GM23338 (cell line): ENCODE measurements around the gene SMARCD2. TPM values are rescaled to one million over a fixed set of nuclear protein-coding genes. Genes with fewer than 3 reads are reported as not detected.
"Not testable (repeated sequence)": the region's sequence is repeated elsewhere in the genome, so short reads cannot be mapped to it uniquely, and the experiment has no call there.

Experiments used
- ATAC-seq: fragments of 200-7000 bp; cut with Tn5 transposase; 3 replicates; pipeline ENCODE4 v1.9.1; 2020
- DNase-seq: peaks from one replicate; pipeline ENCODE4 v3.0.0-alpha.2; 2015; ENCODE audit warnings: low spot score
- H2AFZ ChIP-seq: fragments of 200-600 bp; sonication (generic); 2 replicates; pipeline ENCODE4 v1.8.0; 2016; ENCODE audit warnings: antibody characterized with exemption, mild to moderate bottlenecking, moderate library complexity
- H3F3A ChIP-seq: fragments of 200-600 bp; sonication (generic); replicated peaks from 2 replicates; pipeline ENCODE4 v1.8.0; 2017; ENCODE audit warnings: antibody characterized with exemption, mixed run types, low read depth
- H3K27ac ChIP-seq: fragments of 200-600 bp; sonication (generic); 2 replicates; pipeline ENCODE4 v1.6.1; 2016; ENCODE audit warnings: low read depth
- H3K27me3 ChIP-seq: fragments of 200-600 bp; sonication (generic); 2 replicates; pipeline ENCODE4 v1.8.0; 2016; ENCODE audit warnings: mild to moderate bottlenecking, mixed run types, moderate library complexity; ENCODE audit not compliant: insufficient read depth
- H3K36me3 ChIP-seq: fragments of 200-600 bp; sonication (generic); 2 replicates; pipeline ENCODE4 v1.8.0; 2016; ENCODE audit warnings: mild to moderate bottlenecking; ENCODE audit not compliant: insufficient read depth
- H3K4me1 ChIP-seq: fragments of 200-600 bp; sonication (generic); 2 replicates; pipeline ENCODE4 v1.8.0; 2016; ENCODE audit warnings: mild to moderate bottlenecking, moderate library complexity; ENCODE audit not compliant: insufficient read depth
- H3K4me2 ChIP-seq: fragments of 200-600 bp; sonication (generic); 2 replicates; pipeline ENCODE4 v1.7.1; 2017; ENCODE audit warnings: mixed run types
- H3K4me3 ChIP-seq: fragments of 200-600 bp; sonication (generic); 2 replicates; pipeline ENCODE4 v1.6.1; 2016; ENCODE audit warnings: mixed run types
- H3K79me2 ChIP-seq: fragments of 200-600 bp; sonication (generic); replicated peaks from 2 replicates; pipeline ENCODE4 v1.8.0; 2017; ENCODE audit warnings: mild to moderate bottlenecking; ENCODE audit not compliant: insufficient read depth
- H3K9me2 ChIP-seq: fragments of 200-600 bp; sonication (generic); 2 replicates; pipeline ENCODE4 v1.8.0; 2017; ENCODE audit not compliant: insufficient read depth
- H4K20me1 ChIP-seq: fragments of 200-600 bp; sonication (generic); replicated peaks from 2 replicates; pipeline ENCODE4 v1.8.0; 2017; ENCODE audit warnings: mild to moderate bottlenecking; ENCODE audit not compliant: insufficient read depth
- H3K27ac Mint-ChIP-seq: 2 replicates; pipeline ENCODE4 v1.8.0; 2020; ENCODE audit warnings: inconsistent platforms, mild to moderate bottlenecking, moderate library complexity, mixed read lengths
- H3K27me3 Mint-ChIP-seq: 3 replicates; pipeline ENCODE4 v1.8.0; 2022; ENCODE audit warnings: low read depth, mild to moderate bottlenecking, moderate library complexity, mixed read lengths, inconsistent platforms; ENCODE audit not compliant: insufficient read depth, poor library complexity
- H3K36me3 Mint-ChIP-seq: 3 replicates; pipeline ENCODE4 v1.8.0; 2021; ENCODE audit warnings: low read depth, mild to moderate bottlenecking, inconsistent platforms, moderate library complexity, mixed read lengths
- H3K4me1 Mint-ChIP-seq: 3 replicates; pipeline ENCODE4 v1.8.0; 2020; ENCODE audit warnings: mild to moderate bottlenecking, inconsistent platforms, mixed read lengths
- H3K4me3 Mint-ChIP-seq: 3 replicates; pipeline ENCODE4 v1.8.0; 2021; ENCODE audit warnings: moderate library complexity, mild to moderate bottlenecking, inconsistent platforms, mixed read lengths
- H3K9me3 Mint-ChIP-seq: 3 replicates; pipeline ENCODE4 v1.8.0; 2020; ENCODE audit warnings: moderate library complexity, mild to moderate bottlenecking, inconsistent platforms, mixed read lengths
- JUNB ChIP-seq: IDR thresholded peaks from one replicate; pipeline ENCODE4 v1.6.1; 2016; ENCODE audit warnings: antibody characterized with exemption; ENCODE audit not compliant: unreplicated experiment
- polyA plus RNA-seq: library from polyadenylated mRNA; unstranded; fragments of >200 nt; fragmentation: Nextera tagmentation; extraction: Ambion mirVana; gene quantifications from 2 replicates; pipeline ENCODE4 v1.2.1, GENCODE V29; 2016
- total RNA-seq: library from RNA; depleted of rRNA; stranded (reverse); fragments of >200 nt; shearing (Covaris generic); gene quantifications from 2 replicates; pipeline ENCODE4 v1.2.3, GENCODE V29; 2014
- TF ChIP-seq, protein P1 (sequence below), 2 experiments: fragments of 200-600 bp in 1 of 2; sonication (generic) in 1 of 2; conservative IDR thresholded peaks; 2 replicates each; pipeline versions ENCODE4 v1.5.1 to v1.6.1; 2016 to 2017; ENCODE audit warnings: antibody characterized with exemption in 2 of 2, low read depth in 2 of 2, mild to moderate bottlenecking in 2 of 2, moderate library complexity in 1 of 2

Gene SMARCD2
- total and polyA plus RNA-seq, 2 experiments from 2014 or later = 36.4 to 133 TPM

DNA sequence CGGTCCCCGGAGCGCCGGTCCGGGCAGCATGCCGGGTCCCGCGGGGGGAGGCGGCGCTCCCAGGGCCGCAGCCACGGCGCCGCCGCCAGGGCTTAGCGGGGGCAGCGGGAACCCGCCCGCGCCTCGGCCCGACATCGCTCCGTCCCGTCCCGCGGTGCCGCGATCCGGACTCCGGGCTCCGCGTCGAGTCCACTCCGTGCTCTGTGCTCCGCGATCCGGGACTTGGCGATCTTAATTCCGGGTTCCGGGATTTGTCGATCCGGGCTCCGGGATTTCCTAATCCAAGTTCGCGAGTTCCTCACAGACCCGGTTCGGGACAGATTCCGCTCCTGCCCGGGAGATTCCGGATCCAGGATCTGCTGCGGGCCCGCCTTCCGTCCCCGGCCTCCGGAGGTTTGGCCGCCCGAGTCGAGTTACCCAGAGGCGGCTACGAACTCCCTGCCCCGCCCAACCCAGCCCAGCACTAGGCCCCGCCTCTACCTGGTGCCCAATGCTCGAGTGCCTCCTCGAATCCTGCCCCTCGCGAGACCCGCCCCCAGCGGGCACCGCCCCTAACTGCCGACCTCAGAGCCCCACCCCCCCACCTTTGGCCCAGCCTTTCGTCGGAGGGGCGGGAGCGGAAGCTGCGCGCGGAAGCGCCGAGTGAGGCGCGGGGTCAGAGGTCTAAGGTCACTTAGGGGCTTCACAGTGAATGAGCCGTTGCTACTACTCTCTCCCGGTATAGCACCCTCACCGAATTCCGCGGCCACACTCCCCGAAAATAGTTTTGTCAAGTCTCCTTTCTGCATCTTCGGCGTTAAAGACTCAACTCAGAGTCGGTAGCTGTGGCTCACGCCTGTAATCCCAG lies at the start of gene SMARCD2 (continued):
- TF ChIP-seq JUNB = no peak

GRCh38 chr17:63889026-63889848 lies 46.8 kb upstream of the SMARCD2 start:
- not testable (repeated sequence) for H3K4me1 Mint-ChIP-seq, H3K36me3 ChIP-seq, H3K36me3 Mint-ChIP-seq, H3K4me3 Mint-ChIP-seq, H3K4me3 ChIP-seq, H3K27ac ChIP-seq, H3K79me2 ChIP-seq, H2AFZ ChIP-seq, H3K9me2 ChIP-seq, H3K4me1 ChIP-seq, H3K9me3 Mint-ChIP-seq, H3F3A ChIP-seq, H3K27me3 Mint-ChIP-seq, H3K27me3 ChIP-seq, H4K20me1 ChIP-seq, H3K27ac Mint-ChIP-seq, H3K4me2 ChIP-seq
- ATAC-seq (peak; percentile 97), DNase-seq (peak; percentile 85)
- TF ChIP-seq, protein P1, sequence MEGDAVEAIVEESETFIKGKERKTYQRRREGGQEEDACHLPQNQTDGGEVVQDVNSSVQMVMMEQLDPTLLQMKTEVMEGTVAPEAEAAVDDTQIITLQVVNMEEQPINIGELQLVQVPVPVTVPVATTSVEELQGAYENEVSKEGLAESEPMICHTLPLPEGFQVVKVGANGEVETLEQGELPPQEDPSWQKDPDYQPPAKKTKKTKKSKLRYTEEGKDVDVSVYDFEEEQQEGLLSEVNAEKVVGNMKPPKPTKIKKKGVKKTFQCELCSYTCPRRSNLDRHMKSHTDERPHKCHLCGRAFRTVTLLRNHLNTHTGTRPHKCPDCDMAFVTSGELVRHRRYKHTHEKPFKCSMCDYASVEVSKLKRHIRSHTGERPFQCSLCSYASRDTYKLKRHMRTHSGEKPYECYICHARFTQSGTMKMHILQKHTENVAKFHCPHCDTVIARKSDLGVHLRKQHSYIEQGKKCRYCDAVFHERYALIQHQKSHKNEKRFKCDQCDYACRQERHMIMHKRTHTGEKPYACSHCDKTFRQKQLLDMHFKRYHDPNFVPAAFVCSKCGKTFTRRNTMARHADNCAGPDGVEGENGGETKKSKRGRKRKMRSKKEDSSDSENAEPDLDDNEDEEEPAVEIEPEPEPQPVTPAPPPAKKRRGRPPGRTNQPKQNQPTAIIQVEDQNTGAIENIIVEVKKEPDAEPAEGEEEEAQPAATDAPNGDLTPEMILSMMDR (conservative IDR thresholded peaks at IDR 0.05; ENCODE audit: low read depth in 2 of 2) = peak; percentile 55 to 72

DNA sequence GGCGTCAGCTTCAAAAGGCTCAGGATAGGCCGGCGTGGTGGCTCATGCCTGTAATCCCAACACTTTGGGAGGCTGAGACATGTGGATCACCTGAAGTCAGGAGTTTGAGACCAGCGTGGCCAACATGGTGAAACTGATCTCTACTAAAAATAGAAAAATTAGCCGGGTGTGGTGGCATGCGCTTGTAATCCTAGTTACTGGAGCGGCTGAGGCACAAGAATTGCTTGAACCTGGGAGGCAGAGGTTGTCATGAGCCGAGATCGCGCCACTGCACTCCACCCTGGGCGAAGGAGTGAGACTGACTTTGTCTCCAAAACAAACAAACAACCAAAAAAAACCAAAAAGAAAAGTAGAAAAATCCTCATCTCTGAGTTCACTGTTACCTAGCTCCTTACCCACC lies 42.6 kb upstream of the SMARCD2 start:
- not testable (repeated sequence) for H3K79me2 ChIP-seq, H3K36me3 Mint-ChIP-seq, H3K4me3 Mint-ChIP-seq, DNase-seq, H3K27ac ChIP-seq, H3K27ac Mint-ChIP-seq, H3K4me2 ChIP-seq, H2AFZ ChIP-seq, ATAC-seq, H3F3A ChIP-seq, H3K9me3 Mint-ChIP-seq, H3K36me3 ChIP-seq, H3K27me3 Mint-ChIP-seq, H3K27me3 ChIP-seq, H3K9me2 ChIP-seq, H4K20me1 ChIP-seq, H3K4me3 ChIP-seq
- peaks cover 14% of the 10 kb centered on the region; the same call in 1 of the 2 replicates for H3K4me1 ChIP-seq
- H3K4me1 Mint-ChIP-seq = peaks cover 18% of the 10 kb centered on the region

GRCh38 chr17:63882626-63883126 lies 40.2 kb upstream of the SMARCD2 start:
- H4K20me1 ChIP-seq, H3K27ac Mint-ChIP-seq, DNase-seq, H3K4me2 ChIP-seq, H3F3A ChIP-seq, H3K4me3 Mint-ChIP-seq, H3K9me3 Mint-ChIP-seq, H3K79me2 ChIP-seq, H3K27ac ChIP-seq, H3K9me2 ChIP-seq, ATAC-seq, H3K27me3 Mint-ChIP-seq, H3K36me3 Mint-ChIP-seq, H3K27me3 ChIP-seq, H3K36me3 ChIP-seq, H3K4me3 ChIP-seq, H2AFZ ChIP-seq: not testable (repeated sequence)
- peaks cover 16% of the 10 kb centered on the region for H3K4me1 Mint-ChIP-seq
- peaks cover 14% of the 10 kb centered on the region; the same call in 1 of the 2 replicates for H3K4me1 ChIP-seq
